Parathyroid adenoma (tissue), 2 donors: ENCODE results near the gene EPG5.

ENCODE experiments used
- H2AFZ ChIP-seq: fragments of 300-600 bp; sonication (generic); one replicate; pipeline ENCODE4 v1.7.0; 2017; ENCODE audit warnings: antibody characterized with exemption, mild to moderate bottlenecking
- H3K27ac ChIP-seq: fragments of 300-600 bp; sonication (generic); one replicate; pipeline ENCODE4 v1.7.0; 2017
- H3K27me3 ChIP-seq: fragments of 300-600 bp; sonication (generic); one replicate; pipeline ENCODE4 v1.7.0; 2017; ENCODE audit warnings: low read length; ENCODE audit not compliant: control insufficient read depth, insufficient read depth
- H3K36me3 ChIP-seq: fragments of 300-600 bp; sonication (generic); one replicate; pipeline ENCODE4 v1.7.0; 2017; ENCODE audit warnings: low read length; ENCODE audit not compliant: control insufficient read depth, insufficient read depth
- H3K4me1 ChIP-seq: fragments of 300-600 bp; sonication (generic); one replicate; pipeline ENCODE4 v1.7.0; 2017; ENCODE audit warnings: control low read depth
- H3K4me2 ChIP-seq: fragments of 300-600 bp; sonication (generic); one replicate; pipeline ENCODE4 v1.7.0; 2017; ENCODE audit warnings: low read length
- H3K4me3 ChIP-seq: fragments of 300-600 bp; sonication (generic); one replicate; pipeline ENCODE4 v1.7.0; 2017; ENCODE audit warnings: low read depth, low read length
- H3K79me2 ChIP-seq: fragments of 300-600 bp; sonication (generic); one replicate; pipeline ENCODE4 v1.7.0; 2017; ENCODE audit warnings: control low read depth
- H3K9ac ChIP-seq: fragments of 300-600 bp; sonication (generic); one replicate; pipeline ENCODE4 v1.7.0; 2017; ENCODE audit warnings: mild to moderate bottlenecking
- H3K9me3 ChIP-seq: fragments of 300-600 bp; sonication (generic); one replicate; pipeline ENCODE4 v1.7.0; 2017; ENCODE audit warnings: low read length; ENCODE audit not compliant: control insufficient read depth
- TF ChIP-seq, protein P1 (sequence below): fragments of 300-600 bp; sonication (generic); IDR thresholded peaks from one replicate; pipeline ENCODE4 v1.7.0; 2017; ENCODE audit warnings: antibody characterized with exemption, mild to moderate bottlenecking
- donor health status: primary hyperparathyroidism.

Gene EPG5

DNA sequence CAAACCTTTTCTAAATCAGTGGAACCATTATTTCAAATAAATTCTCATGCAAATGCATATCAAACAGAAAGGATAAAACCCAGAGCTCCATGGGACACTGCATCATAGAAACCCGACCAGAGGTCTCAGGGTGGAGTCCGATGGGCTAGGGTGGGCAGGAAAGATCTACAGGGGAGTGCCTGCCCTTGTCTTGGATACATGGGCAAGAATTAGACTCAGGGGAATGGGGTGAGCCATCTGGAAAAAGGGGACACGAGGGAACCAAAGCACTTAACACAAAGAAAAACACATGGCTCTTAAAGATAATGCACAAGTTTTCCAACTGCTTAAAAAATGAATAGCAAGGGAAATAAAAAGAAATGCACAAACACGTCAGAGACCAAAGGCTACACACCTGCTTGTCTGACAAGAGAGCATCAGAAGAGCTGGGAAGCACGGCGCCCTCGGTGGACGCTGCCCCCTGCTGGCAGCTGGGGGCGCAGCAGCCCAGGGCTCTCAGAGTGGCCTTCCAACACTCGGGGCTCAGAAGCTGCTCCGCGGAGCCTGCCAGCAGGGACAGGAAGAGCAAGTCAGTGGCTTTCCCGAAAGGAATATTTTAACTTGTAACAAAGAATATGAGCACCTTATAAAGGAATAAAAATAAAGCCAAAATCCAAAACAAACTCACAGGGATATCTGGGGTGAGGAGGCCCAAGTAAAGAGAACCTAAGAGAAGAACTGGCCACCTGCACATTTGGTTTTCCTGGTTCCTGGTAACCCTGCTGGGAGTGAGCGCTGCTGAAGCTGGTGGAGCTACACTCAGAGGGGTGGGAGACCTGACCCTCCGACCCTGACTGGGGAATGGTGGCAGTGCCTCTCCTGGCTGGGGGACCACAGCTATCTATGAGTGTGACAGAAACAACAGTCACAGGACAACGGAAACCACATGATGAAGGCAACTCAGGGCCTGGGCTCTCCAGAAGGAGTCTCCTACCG, 87.2 kb downstream of the EPG5 start:
- H3K27me3 ChIP-seq: no peaks in the 10 kb centered on the region
- H3K79me2 ChIP-seq: peaks cover 6% of the 10 kb centered on the region
- peaks cover 3% of the 10 kb centered on the region for H3K4me1 ChIP-seq
- no peak overlapping the region for H3K9ac ChIP-seq
- H3K36me3 ChIP-seq: no peaks in the 10 kb centered on the region
- H3K4me3 ChIP-seq: no peak overlapping the region
- no peaks in the 10 kb centered on the region for H3K9me3 ChIP-seq
- no peak overlapping the region for H3K4me2 ChIP-seq
- no peak overlapping the region for H3K27ac ChIP-seq
- TF ChIP-seq, protein P1, sequence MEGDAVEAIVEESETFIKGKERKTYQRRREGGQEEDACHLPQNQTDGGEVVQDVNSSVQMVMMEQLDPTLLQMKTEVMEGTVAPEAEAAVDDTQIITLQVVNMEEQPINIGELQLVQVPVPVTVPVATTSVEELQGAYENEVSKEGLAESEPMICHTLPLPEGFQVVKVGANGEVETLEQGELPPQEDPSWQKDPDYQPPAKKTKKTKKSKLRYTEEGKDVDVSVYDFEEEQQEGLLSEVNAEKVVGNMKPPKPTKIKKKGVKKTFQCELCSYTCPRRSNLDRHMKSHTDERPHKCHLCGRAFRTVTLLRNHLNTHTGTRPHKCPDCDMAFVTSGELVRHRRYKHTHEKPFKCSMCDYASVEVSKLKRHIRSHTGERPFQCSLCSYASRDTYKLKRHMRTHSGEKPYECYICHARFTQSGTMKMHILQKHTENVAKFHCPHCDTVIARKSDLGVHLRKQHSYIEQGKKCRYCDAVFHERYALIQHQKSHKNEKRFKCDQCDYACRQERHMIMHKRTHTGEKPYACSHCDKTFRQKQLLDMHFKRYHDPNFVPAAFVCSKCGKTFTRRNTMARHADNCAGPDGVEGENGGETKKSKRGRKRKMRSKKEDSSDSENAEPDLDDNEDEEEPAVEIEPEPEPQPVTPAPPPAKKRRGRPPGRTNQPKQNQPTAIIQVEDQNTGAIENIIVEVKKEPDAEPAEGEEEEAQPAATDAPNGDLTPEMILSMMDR: peak; percentile 98
- no peak overlapping the region for H2AFZ ChIP-seq

- Histone ChIP-seq H3K36me3 (no peaks in the 10 kb centered on the region), H3K9me3 (no peaks in the 10 kb centered on the region), H3K9ac (no peak overlapping the region), H3K27ac (no peak overlapping the region), H2AFZ (no peak overlapping the region), H3K4me3 (no peak overlapping the region), H3K79me2 (peaks cover 6% of the 10 kb centered on the region), H3K27me3 (no peaks in the 10 kb centered on the region), H3K4me2 (no peak overlapping the region), H3K4me1 (peaks cover 3% of the 10 kb centered on the region)
- TF ChIP-seq, protein P1: no peak
Measured at GRCh38 chr18:45877403-45877802, 89.7 kb downstream of the EPG5 start.

- H3K9ac ChIP-seq: no peak overlapping the region
- no peak overlapping the region for H2AFZ ChIP-seq
- TF ChIP-seq, protein P1: no peak
- H3K79me2 ChIP-seq: peaks cover 6% of the 10 kb centered on the region
- H3K27ac ChIP-seq: no peak overlapping the region
- H3K4me3 ChIP-seq: no peak overlapping the region
- no peaks in the 10 kb centered on the region for H3K27me3 ChIP-seq
- H3K4me2 ChIP-seq: no peak overlapping the region
- no peaks in the 10 kb centered on the region for H3K9me3 ChIP-seq
- no peaks in the 10 kb centered on the region for H3K36me3 ChIP-seq
- H3K4me1 ChIP-seq: peaks cover 3% of the 10 kb centered on the region
Measured at GRCh38 chr18:45876161-45876560, 91.0 kb downstream of the EPG5 start.

DNA sequence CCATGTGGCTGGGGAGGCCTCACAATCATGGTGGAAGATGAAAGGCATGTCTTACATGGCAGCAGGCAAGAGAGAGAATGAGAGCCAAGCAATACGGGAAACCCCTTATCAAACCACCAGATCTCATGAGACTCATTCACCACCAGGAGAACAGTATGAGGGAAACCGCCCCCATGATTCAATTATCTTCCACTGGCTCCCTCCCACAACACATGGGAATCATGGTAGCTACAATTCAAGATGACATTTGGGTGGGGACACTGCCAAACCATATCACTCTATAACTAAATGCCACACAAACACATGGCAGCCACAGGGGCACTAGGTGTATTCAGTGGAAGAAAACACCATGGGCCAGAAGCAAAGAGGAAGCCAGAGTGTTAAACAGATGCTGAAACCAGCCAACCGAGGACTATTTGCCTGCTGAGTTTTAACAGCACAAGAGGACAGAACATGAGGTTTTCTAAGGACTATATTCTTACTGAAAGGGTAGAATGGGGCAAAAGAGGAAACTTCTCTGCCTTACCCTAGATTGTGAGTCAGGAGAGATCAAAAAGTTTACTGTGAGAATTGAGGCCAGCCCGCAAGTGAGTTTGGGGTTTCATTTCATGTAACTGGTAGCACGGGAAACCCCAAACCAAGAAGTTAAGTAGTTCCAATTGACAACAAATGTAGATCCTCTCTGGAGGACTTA, 92.5 kb downstream of the EPG5 start:
- H3K27ac ChIP-seq: no peak overlapping the region
- no peaks in the 10 kb centered on the region for H3K27me3 ChIP-seq
- H3K4me1 ChIP-seq: peaks cover 3% of the 10 kb centered on the region
- H3K36me3 ChIP-seq: no peaks in the 10 kb centered on the region
- no peak overlapping the region for H2AFZ ChIP-seq
- peaks cover 4% of the 10 kb centered on the region for H3K79me2 ChIP-seq
- TF ChIP-seq, protein P1: no peak
- H3K4me2 ChIP-seq: no peak overlapping the region
- H3K9me3 ChIP-seq: no peaks in the 10 kb centered on the region
- no peak overlapping the region for H3K9ac ChIP-seq
- no peak overlapping the region for H3K4me3 ChIP-seq
